ENCODE measurements around the gene SERGEF.
"Not testable (repeated sequence)": the region's sequence is repeated elsewhere in the genome, so short reads cannot be mapped to it uniquely, and the experiment has no call there.

Gene SERGEF

DNA sequence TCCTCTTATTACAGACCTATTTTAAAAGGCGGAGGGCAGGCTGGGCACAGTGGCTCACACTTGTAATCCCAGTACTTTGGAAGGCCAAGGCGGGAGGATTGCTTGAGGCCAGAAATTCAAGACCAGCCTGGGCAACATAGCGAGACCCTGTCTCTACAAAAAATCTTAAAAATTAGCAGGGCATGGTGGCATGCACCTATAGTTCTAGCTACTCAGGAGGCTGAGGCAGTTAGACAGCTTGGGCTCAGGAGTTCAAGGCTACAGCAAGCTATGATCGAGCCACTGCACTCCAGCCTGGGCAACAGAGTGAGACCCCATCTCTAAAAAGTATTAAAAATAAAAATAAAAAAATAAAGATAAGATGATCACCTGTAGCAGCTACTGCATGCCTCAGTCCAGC lies 12.7 kb downstream of the SERGEF start:
- not testable (repeated sequence) for DNase-seq

- DNase-seq = peak; percentile 17
These were observed 19.9 kb downstream of the SERGEF start for GRCh38 chr11:17992916-17993315.

- DNase-seq = peak; percentile 48
These were observed 20.9 kb downstream of the SERGEF start for GRCh38 chr11:17991783-17992433.

DNA sequence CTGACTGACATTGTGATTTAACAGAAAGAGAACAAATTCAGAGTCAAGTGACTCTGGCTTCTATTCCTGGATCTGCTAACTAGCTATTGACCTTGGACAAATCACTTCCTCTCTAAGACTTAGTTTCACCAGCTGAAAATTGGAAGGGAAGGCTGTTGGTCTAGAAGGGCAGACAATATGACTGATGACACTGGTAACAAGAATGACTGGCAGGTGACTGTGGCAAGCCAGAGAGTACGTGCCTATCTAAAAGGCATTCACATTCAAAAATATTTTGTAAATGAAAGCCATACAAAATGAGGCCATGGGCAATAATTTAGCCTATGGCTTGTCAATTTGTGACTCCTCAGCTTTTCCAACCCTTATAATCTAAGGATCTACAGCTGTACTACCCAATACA lies 23.5 kb downstream of the SERGEF start:
- DNase-seq = no peak

GRCh38 chr11:17988465-17988864 lies 24.4 kb downstream of the SERGEF start:
- peak; percentile 84 for DNase-seq

DNA sequence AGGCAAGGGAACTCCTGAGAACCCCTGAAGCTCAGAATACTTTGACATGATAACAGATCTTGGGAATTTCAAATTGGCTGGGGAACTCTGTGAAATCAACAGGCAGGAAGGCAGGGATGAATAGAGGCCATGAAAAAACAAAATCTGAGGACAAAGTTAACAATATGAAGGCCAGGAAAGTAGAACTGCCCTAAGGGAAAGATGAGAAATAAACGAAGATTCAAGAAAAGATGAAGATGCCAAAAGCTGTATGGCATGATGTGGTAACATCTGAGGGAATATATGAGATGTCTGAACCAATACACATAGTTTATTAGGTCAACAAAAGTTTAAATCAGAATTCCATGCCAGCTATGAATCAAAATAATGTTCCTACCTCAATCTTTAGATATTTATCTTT lies 25.0 kb downstream of the SERGEF start:
- no peak for DNase-seq

GRCh38 chr11:17986711-17987220 lies 26.1 kb downstream of the SERGEF start:
- DNase-seq = no peak

DNA sequence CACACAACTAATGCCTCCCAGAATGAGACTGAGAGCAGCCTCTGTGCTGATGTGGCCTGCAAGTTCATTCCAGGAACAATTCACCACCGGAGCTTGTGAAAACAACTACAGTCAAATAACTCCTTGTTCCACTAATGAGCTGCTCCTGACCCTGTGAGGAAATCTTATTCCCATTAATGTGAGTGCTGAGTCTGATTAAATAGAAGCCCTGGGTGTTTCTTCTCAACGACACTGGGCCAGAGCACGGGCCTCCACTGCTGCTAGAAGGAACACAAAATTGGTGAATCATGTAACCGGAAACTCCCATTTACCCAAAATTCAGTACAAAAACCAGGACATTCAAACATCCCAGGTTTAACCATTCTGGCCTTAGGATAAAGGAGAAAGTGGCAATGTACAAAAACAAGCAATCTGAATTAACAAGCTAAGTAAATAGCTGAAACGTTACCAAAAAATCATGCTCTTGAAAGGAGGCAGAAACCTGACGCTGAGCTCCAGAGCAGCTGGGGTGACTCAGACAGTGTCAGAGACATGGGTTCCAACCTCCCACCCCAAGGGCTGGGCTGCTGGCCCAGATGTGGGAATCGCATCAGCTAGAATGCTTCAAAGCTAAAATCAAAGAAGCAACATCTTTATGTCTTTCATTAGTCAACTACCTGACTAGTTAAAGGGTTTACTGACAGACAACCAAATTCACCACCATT lies 26.7 kb downstream of the SERGEF start:
- DNase-seq = no peak

DNA sequence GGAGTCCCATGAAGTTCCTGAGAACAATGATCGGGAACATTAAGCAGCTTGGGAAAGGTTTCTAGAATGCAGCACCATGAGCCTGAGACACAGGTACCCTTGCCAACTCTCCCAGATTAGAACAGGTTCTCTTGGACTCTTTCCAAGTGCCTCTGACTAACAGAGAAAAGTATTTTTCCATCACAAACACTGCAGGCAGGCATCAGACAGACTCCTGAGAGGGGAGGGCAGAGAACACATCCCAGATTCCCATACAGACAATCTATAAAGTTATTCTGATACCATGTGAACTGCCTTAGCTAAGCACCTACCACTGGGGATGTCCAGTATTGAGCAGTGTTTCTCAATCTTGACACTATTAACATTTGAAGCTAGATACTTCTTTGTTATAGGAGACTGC lies 27.3 kb downstream of the SERGEF start:
- peak; percentile 84 for DNase-seq

GRCh38 chr11:17983569-17983968 lies 29.3 kb downstream of the SERGEF start:
- no peak for DNase-seq

GRCh38 chr11:17979770-17980371 lies 33.0 kb downstream of the SERGEF start:
- DNase-seq = peak; percentile 24

- peak; percentile 38 for DNase-seq
These were observed 34.1 kb downstream of the SERGEF start for GRCh38 chr11:17978553-17979287.

DNA sequence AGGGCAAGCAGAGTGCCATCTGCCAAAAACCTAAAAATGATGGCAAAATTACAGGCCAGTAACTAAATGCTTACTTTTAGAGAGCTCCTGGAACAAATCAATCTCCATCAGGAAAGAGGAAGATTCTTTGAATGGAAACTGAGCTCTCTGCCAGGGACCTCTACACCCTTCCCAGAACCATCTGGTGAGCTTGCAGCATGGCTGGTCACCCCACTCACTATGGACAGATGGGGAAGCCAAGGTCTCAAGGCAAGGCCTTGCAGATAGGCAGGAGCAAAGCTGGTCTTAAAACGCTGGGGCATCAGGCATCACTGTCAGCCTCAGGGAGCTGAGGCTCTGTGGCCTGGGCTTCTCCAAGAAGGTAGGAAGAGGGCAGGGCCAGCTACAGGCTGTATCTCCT lies 36.2 kb downstream of the SERGEF start:
- no peak for DNase-seq

DNA sequence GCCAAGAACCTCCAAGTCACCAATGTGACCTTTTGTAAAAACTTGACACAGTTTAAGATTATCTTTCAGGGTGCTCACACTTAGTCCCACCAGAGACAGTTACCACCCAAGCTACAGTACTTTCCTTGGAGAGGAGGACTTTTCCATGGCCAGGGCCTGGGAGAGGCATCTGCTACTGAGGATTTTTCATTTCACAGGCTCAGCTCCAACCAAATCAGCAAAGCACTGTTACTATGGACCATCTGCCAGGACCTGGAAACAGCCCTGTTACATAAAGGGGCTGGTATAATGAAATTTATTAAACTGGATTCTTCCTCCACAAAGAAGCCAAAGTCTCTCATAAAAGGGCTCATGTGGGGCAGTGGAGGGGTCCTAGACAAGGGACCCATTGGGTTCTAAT lies 38.6 kb downstream of the SERGEF start:
- DNase-seq = no peak

GRCh38 chr11:17972987-17973386 lies 39.9 kb downstream of the SERGEF start:
- peak; percentile 49 for DNase-seq

GRCh38 chr11:17968206-17968605 lies 44.6 kb downstream of the SERGEF start:
- no peak for DNase-seq

DNA sequence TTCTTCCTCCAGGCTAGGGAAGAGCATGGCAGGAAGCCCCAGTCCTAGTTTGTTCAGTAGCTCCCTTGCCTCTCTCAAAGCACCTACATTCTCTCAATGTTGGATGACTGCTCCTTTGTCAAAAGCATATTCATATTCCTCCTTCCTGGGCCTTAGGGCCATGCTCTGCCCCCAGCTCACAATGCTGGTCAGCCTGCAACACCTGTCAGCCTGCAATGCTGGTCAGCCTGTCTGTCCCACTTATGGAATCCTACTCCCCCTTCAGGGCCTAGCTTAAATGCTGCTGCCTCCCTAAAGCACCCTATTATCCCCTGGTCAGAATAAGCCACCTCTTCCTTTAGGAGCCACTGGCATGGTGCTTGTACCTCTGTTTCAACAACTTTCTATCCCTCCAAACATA lies 45.2 kb downstream of the SERGEF start:
- no peak for DNase-seq

GRCh38 chr11:17960091-17960490 lies 52.8 kb downstream of the SERGEF start:
- DNase-seq = no peak

- no peak for DNase-seq
These were observed 54.4 kb downstream of the SERGEF start for GRCh38 chr11:17958446-17958845.

DNA sequence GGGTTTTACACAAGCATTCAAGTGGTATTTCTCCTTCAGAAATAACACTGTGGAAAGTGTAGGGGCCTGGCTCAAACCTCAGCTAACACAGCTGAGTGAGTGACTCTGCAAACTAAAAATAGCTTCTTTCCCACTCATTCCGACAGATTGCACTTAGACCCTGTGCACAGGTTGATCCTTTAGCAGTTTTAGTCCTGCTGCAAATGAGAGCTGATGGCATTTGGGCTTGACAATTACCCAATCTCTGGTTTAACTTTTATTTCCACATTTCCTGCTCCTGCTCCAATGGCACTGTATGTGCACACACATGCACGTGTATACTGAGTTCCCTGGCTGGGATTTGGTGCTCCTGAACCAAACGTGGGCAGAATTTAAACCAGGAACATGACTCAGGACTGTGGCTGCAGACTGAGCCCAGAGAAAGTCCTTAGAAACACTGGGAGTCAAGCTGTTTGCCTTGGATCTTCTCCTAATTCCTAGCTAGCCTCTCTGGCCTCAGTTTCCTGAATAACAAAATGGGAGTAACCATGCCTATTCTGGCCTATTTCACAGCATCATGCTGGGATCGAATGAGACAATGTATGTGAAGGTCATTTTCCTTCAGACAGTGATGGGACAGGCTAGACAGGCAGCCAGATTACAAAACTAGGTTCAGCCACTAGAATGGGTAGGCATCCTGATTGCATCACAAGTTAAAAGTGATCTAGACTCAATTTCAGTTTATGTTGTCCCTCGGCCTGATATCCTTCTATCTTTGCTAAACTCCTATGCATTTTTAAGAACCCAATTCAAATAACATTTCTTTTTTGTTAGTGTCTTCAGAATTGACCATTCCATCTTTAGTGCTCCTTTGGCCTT lies 58.2 kb downstream of the SERGEF start:
- no peak for DNase-seq

DNA sequence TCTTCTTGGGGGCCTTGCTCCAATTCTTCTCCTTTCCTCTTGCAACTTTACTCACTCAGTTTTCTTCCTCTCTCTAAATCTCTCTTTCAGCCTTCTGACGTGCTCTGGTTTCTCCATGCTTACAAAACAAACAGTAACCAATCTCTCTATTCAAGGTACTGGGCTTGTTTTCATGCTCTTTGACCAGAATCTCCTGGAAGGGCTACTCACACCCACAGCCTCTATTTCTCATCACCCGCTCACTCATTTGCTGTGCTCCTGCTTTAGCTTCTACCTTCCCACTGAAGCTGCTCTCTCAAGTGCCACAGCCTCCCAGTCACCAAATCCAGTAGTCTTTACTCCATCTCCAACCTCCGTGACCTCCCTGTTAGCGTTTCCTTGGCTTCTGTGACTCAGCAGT lies 60.4 kb downstream of the SERGEF start:
- DNase-seq = no peak

GRCh38 chr11:17951685-17952388 lies 61.0 kb downstream of the SERGEF start:
- no peak for DNase-seq

Data from COR-L47 (cell line).